IMR-90 (cell line): Measurements from ENCODE around the gene ZMAT5. TPM values are rescaled to one million over a fixed set of nuclear protein-coding genes. Genes with fewer than 3 reads are reported as not detected.
A peak's percentile ranks its signal among the peaks of the same experiment; 100 is the strongest.

Source experiments
- ATAC-seq: fragments of 200-7000 bp; cut with Tn5 transposase; 2 replicates; pipeline ENCODE4 v1.9.1; 2020; ENCODE audit warnings: low read depth, mild to moderate bottlenecking, moderate library complexity
- BruUV-seq: library from RNA; stranded (reverse); fragments of 400-500 nt; replicated peaks from 2 replicates; lab custom pipeline; 2021; lab: Mats Ljungman, UMichigan
- CTCF ChIA-PET: fragments of 300-600 bp; formaldehyde crosslinking; extraction: SDS; loops from one replicate; lab custom pipeline; 2021; ENCODE audit warnings: antibody characterized with exemption; lab: Yijun Ruan, JAX
- POLR2A ChIA-PET: fragments of 300-600 bp; sonication (Branson Sonifier 250); formaldehyde crosslinking; loops from one replicate; lab custom pipeline; 2022; ENCODE audit warnings: antibody characterized with exemption; ENCODE audit not compliant: unreplicated experiment; lab: Charles Lee
- DNase-seq: peaks from one replicate; pipeline ENCODE4 v3.0.0; 2013
- H2AFZ ChIP-seq: replicated peaks from 2 replicates; pipeline ENCODE3; 2013; ENCODE audit warnings: low read length, mild to moderate bottlenecking; ENCODE audit not compliant: poor library complexity
- H2AK5ac ChIP-seq: 2 replicates; pipeline ENCODE4 v1.6.1; 2013; ENCODE audit warnings: low read depth, low read length, inconsistent platforms
- H2AK9ac ChIP-seq: replicated peaks from 2 replicates; pipeline ENCODE3; 2013; ENCODE audit warnings: mild to moderate bottlenecking, low read depth, low read length, moderate library complexity; ENCODE audit not compliant: poor library complexity
- H2BK120ac ChIP-seq: 2 replicates; pipeline ENCODE4 v1.6.1; 2013; ENCODE audit warnings: low read depth, low read length, inconsistent platforms
- H2BK15ac ChIP-seq: 3 replicates; pipeline ENCODE4 v1.6.1; 2013; ENCODE audit warnings: low read depth, low read length, inconsistent platforms
- H2BK20ac ChIP-seq: 2 replicates; pipeline ENCODE4 v1.6.1; 2013; ENCODE audit warnings: low read depth, mild to moderate bottlenecking, inconsistent platforms, low read length, moderate library complexity
- H2BK5ac ChIP-seq: 2 replicates; pipeline ENCODE4 v1.6.1; 2013; ENCODE audit warnings: mild to moderate bottlenecking, low read depth, low read length, inconsistent platforms; ENCODE audit not compliant: poor library complexity, severe bottlenecking
- H3K14ac ChIP-seq: replicated peaks from 2 replicates; pipeline ENCODE4 v1.6.1; 2013; ENCODE audit warnings: low read depth, low read length, inconsistent platforms
- H3K18ac ChIP-seq: 2 replicates; pipeline ENCODE4 v1.6.1; 2013; ENCODE audit warnings: low read depth, low read length, control low read depth
- H3K23ac ChIP-seq: 2 replicates; pipeline ENCODE4 v1.6.1; 2013; ENCODE audit warnings: low read depth, low read length, inconsistent platforms
- H3K27ac ChIP-seq: 2 replicates; pipeline ENCODE4 v1.5.1; 2013; ENCODE audit warnings: mild to moderate bottlenecking, control low read depth, low read length; ENCODE audit not compliant: insufficient read depth
- H3K27me3 ChIP-seq: 2 replicates; pipeline ENCODE4 v1.6.1; 2013; ENCODE audit warnings: low read length; ENCODE audit not compliant: control insufficient read depth, insufficient read depth
- H3K36me3 ChIP-seq: 2 replicates; pipeline ENCODE4 v1.6.1; 2013; ENCODE audit warnings: low read length, mixed read lengths; ENCODE audit not compliant: control insufficient read depth, insufficient read depth
- H3K4ac ChIP-seq: 2 replicates; pipeline ENCODE4 v1.6.1; 2013; ENCODE audit warnings: low read depth, low read length, inconsistent platforms
- H3K4me1 ChIP-seq: 2 replicates; pipeline ENCODE4 v1.6.1; 2013; ENCODE audit warnings: low read length, mixed read lengths; ENCODE audit not compliant: control insufficient read depth, insufficient read depth
- H3K4me2 ChIP-seq: 2 replicates; pipeline ENCODE4 v1.6.1; 2013; ENCODE audit warnings: low read depth, mild to moderate bottlenecking, control low read depth, low read length, moderate library complexity
- H3K4me3 ChIP-seq: 2 replicates; pipeline ENCODE4 v1.5.1; 2013; ENCODE audit warnings: low read depth, mild to moderate bottlenecking, control low read depth, low read length, moderate library complexity; ENCODE audit not compliant: insufficient read depth
- H3K56ac ChIP-seq: 2 replicates; pipeline ENCODE4 v1.6.1; 2013; ENCODE audit warnings: low read length, inconsistent platforms; ENCODE audit not compliant: insufficient read depth; ENCODE audit errors: extremely low read depth
- H3K79me1 ChIP-seq, 2 experiments: 2 replicates each; pipeline ENCODE4 v1.6.1; 2013; ENCODE audit warnings: low read length in 2 of 2, inconsistent platforms in 1 of 2, low read depth in 1 of 2
- H3K9ac ChIP-seq: 2 replicates; pipeline ENCODE4 v1.6.1; 2013; ENCODE audit warnings: low read depth, low read length, control low read depth
- H3K9me1 ChIP-seq: 2 replicates; pipeline ENCODE4 v1.6.1; 2013; ENCODE audit warnings: low read length, inconsistent platforms; ENCODE audit not compliant: insufficient read depth
- H3K9me3 ChIP-seq: 2 replicates; pipeline ENCODE4 v1.6.1; 2013; ENCODE audit warnings: low read length; ENCODE audit not compliant: control insufficient read depth, insufficient read depth
- H4K20me1 ChIP-seq: 2 replicates; pipeline ENCODE4 v1.6.1; 2013; ENCODE audit warnings: low read length, inconsistent platforms; ENCODE audit not compliant: insufficient read depth
- H4K5ac ChIP-seq: 2 replicates; pipeline ENCODE4 v1.6.1; 2013; ENCODE audit warnings: mild to moderate bottlenecking, low read depth, low read length, control low read depth
- H4K8ac ChIP-seq, 2 experiments: 2 replicates each; pipeline ENCODE4 v1.6.1; 2013; ENCODE audit warnings: low read depth in 2 of 2, low read length in 2 of 2, control low read depth in 1 of 2, inconsistent platforms in 1 of 2
- H4K91ac ChIP-seq: 2 replicates; pipeline ENCODE4 v1.6.1; 2013; ENCODE audit warnings: low read depth, low read length, inconsistent platforms; ENCODE audit not compliant: insufficient read depth
- BHLHE40 ChIP-seq: fragments of 150-350 bp; IDR thresholded peaks from 2 replicates; pipeline ENCODE4 v1.6.1; 2016; ENCODE audit warnings: mild to moderate bottlenecking, low read depth, low read length
- CEBPB ChIP-seq: IDR thresholded peaks from 2 replicates; pipeline ENCODE4 v1.6.1; 2012; ENCODE audit warnings: low read depth, low read length, improper control_type of control experiment
- CTCF ChIP-seq: conservative IDR thresholded peaks from 2 replicates; pipeline ENCODE4 v1.5.1; 2012; ENCODE audit warnings: mild to moderate bottlenecking, low read depth, low read length, improper control_type of control experiment
- FOS ChIP-seq: fragments of 150-350 bp; IDR thresholded peaks from 2 replicates; pipeline ENCODE4 v1.6.1; 2016; ENCODE audit warnings: low read depth, low read length
- MAFK ChIP-seq: IDR thresholded peaks from 2 replicates; pipeline ENCODE4 v1.6.1; 2012; ENCODE audit warnings: low read depth, low read length, improper control_type of control experiment
- MXI1 ChIP-seq: IDR thresholded peaks from 2 replicates; pipeline ENCODE4 v1.6.1; 2012; ENCODE audit warnings: low read depth, mild to moderate bottlenecking, low read length, moderate library complexity, borderline replicate concordance
- NFE2L2 ChIP-seq: fragments of 150-350 bp; IDR thresholded peaks from 2 replicates; pipeline ENCODE4 v1.6.1; 2016; ENCODE audit warnings: low read depth, mild to moderate bottlenecking, low read length
- RAD21 ChIP-seq: IDR thresholded peaks from 2 replicates; pipeline ENCODE4 v1.6.1; 2012; ENCODE audit warnings: low read length, improper control_type of control experiment
- RFX5 ChIP-seq: IDR thresholded peaks from 2 replicates; pipeline ENCODE4 v1.8.0; 2012; ENCODE audit warnings: low read depth, mild to moderate bottlenecking, low read length, moderate library complexity
- SMC3 ChIP-seq: fragments of 150-350 bp; IDR thresholded peaks from 2 replicates; pipeline ENCODE4 v1.6.1; 2016; ENCODE audit warnings: low read depth, mild to moderate bottlenecking, antibody characterized with exemption, low read length, moderate library complexity
- WGBS, 2 experiments: methylation state at CpG; one replicate each; pipeline versions ENCODE4 v1.1.5 to v1.1.7; 2013; ENCODE audit warnings: missing lambda C conversion rate in 2 of 2; ENCODE audit not compliant: insufficient read length in 1 of 2; ENCODE audit errors: extremely low coverage in 2 of 2; 5-methylcytosine and 5-hydroxymethylcytosine counted together
- dilution Hi-C: fragments of 300-500 bp; cut with HindIII; formaldehyde crosslinking; loops from one replicate; pipeline ENCODE4 v1.14.3; 2018; ENCODE audit warnings: low sequenced_read_pairs; ENCODE audit not compliant: unreplicated experiment
- in situ Hi-C: fragments of 300-500 bp; cut with MboI; formaldehyde crosslinking; loops from 3 replicates; pipeline ENCODE4 v1.14.3; 2019; ENCODE audit warnings: low sequenced_read_pairs, inconsistent platforms, mixed read lengths
- intact Hi-C: fragments of 100-400 bp; cut with micrococcal nuclease; formaldehyde crosslinking; loops from 2 replicates; pipeline ENCODE4 v1.10.0; 2022
- polyA plus RNA-seq, 3 experiments: library from polyadenylated mRNA; depleted of rRNA; stranded (reverse); fragments of >200 nt; gene quantifications; 2 replicates each; pipeline ENCODE4 v1.2.3, GENCODE V29; 2012; ENCODE audit warnings: low replicate concordance in 1 of 3
- total RNA-seq: library from RNA; depleted of rRNA; stranded (reverse); fragments of >200 nt; gene quantifications from 2 replicates; pipeline ENCODE4 v1.2.3, GENCODE V29; 2012
- TF ChIP-seq, protein P1 (sequence below): fragments of 150-350 bp; IDR thresholded peaks from 2 replicates; pipeline ENCODE4 v1.6.1; 2017; ENCODE audit warnings: mild to moderate bottlenecking, antibody characterized with exemption, low read length, low read depth

Gene ZMAT5
- total and polyA plus RNA-seq, 2 of the 4 experiments (the other 2 are of a cell fraction) = 21.7 to 31.8 TPM

GRCh38 chr22:29797351-29797750 is 30.5 kb upstream of the ZMAT5 start:
- Histone ChIP-seq H3K9ac (no peak overlapping the region), H4K5ac (no peak overlapping the region), H3K9me1 (peaks cover 20% of the 10 kb centered on the region), H3K18ac (no peak overlapping the region), H4K20me1 (no peaks in the 10 kb centered on the region), H4K91ac (no peak overlapping the region), H3K4me1 (peaks cover 12% of the 10 kb centered on the region), H2BK5ac (no peak overlapping the region), H2BK15ac (no peak overlapping the region), H3K4ac (no peak overlapping the region), H3K4me3 (no peak overlapping the region), H2AK5ac (no peak overlapping the region; the same call in 1 of the 2 replicates), H3K79me1 (peaks cover 11 to 23% of the 10 kb centered on the region in 2 experiments; a peak in 3 of 4 replicates), H3K27ac (no peak overlapping the region), H3K14ac (no peak overlapping the region), H3K56ac (no peak overlapping the region), H3K23ac (no peak overlapping the region), H2AK9ac (no peak overlapping the region), H3K4me2 (no peak overlapping the region), H3K9me3 (no peaks in the 10 kb centered on the region), H3K36me3 (peaks cover 44% of the 10 kb centered on the region), H3K27me3 (no peaks in the 10 kb centered on the region), H4K8ac (no peak overlapping the region), H2AFZ (no peak overlapping the region), H2BK20ac (no peak overlapping the region), H2BK120ac (peak overlapping the region; percentile 3; the same call in 1 of the 2 replicates)
- CTCF ChIA-PET = no interaction called here
- WGBS, 2 experiments = no CpG with 5 or more reads among the region's 3 CpGs
- intact Hi-C loops = no loop called here
- TF ChIP-seq NFE2L2 (no peak), RAD21 (no peak), MXI1 (no peak), FOS (no peak), CEBPB (no peak), RFX5 (no peak), MAFK (no peak), BHLHE40 (no peak), CTCF (no peak), SMC3 (no peak)
- TF ChIP-seq, protein P1, sequence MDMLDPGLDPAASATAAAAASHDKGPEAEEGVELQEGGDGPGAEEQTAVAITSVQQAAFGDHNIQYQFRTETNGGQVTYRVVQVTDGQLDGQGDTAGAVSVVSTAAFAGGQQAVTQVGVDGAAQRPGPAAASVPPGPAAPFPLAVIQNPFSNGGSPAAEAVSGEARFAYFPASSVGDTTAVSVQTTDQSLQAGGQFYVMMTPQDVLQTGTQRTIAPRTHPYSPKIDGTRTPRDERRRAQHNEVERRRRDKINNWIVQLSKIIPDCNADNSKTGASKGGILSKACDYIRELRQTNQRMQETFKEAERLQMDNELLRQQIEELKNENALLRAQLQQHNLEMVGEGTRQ = no peak
- dilution Hi-C loops = no loop called here
- ATAC-seq (no peak), DNase-seq (no peak)
- in situ Hi-C loops = no loop called here
- POLR2A ChIA-PET = no interaction called here
- BruUV-seq = no TSS peak
